OCI-M2 (cell line): ENCODE data around the gene MRPL1.
A peak's percentile ranks its signal among the peaks of the same experiment; 100 is the strongest.

ENCODE experiments used
- DNase-seq: peaks from one replicate; lab custom pipeline; 2025; ENCODE audit not compliant: unreplicated experiment; lab: John Stamatoyannopoulos, UW

The MRPL1 gene

DNA sequence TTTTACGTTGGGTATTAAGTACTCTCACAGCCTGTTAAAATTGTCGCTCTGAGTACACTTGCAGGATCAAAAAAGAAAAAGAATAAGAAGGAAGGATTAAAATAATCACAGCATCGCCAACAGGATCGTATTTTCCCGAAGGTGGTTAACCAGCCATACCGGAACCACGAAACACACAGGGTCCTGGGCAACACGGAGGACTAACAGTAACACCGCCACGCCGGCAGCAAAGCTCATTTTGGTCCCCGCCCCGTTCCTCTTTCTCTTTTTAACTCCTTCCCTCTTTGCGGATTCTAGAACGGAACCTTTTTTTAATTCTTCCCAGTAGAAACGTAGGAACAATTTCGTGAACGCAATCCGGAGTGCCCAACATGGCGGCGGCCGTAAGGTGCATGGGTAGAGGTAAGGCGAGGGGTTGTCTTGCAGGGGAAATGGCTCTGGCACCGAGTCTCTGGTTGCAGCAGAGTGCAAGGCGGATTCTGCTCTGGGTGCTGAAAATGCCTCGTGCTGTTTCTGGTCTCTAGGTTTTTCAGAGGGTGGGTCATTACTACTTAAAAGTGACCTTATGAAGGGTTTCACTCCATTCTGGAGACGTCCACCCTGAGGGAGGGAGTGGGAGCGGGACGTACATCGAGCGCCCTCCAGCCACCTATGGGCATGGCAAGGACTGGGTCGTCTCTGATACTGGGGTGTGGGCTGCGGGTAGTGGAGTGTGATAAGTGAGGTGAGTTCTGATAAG is at the start of gene MRPL1:
MRPL1 (plus strand) TSS at position 353 of the 739 bp plus-strand sequence; CDS start at position 372, 19 bp downstream.
- peak; percentile 81 for DNase-seq

DNA sequence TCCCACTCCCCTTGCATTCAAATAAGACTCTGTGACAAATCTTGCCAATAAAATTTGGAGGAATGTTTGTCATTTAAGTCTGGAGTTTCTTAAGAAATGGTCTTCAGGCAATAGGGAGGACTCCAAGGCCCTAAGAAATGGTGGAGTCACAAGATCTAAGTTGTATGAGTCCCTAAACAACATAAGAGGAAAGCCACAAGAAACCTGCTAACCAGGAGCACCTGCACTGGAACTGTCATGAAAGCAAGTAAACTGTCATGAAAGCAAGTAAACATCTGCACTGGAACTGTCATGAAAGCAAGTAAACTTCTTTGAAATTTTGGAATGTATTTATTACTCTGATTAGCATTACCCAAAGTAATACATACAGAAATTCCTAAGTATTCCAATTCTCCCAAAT is 47.0 kb upstream of the MRPL1 start:
- no peak for DNase-seq

DNA sequence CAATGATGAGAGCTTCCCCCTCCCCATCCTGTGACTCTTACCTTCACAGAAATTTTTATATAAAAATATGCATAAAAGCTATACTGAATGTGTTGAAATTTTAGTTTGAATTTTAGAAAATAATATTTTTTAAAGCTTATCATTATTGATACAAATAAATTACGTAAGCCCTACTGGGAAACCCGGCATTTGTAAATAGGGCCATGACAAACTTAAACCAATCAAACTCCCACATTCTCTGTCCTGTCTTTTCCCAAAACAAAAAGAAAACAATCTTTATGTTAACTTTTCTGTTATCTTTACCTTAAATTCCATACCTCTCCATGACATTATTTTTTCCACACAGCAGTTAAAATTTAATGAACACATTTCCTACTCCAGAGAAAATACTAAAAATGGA is 46.1 kb upstream of the MRPL1 start:
- no peak for DNase-seq

DNA sequence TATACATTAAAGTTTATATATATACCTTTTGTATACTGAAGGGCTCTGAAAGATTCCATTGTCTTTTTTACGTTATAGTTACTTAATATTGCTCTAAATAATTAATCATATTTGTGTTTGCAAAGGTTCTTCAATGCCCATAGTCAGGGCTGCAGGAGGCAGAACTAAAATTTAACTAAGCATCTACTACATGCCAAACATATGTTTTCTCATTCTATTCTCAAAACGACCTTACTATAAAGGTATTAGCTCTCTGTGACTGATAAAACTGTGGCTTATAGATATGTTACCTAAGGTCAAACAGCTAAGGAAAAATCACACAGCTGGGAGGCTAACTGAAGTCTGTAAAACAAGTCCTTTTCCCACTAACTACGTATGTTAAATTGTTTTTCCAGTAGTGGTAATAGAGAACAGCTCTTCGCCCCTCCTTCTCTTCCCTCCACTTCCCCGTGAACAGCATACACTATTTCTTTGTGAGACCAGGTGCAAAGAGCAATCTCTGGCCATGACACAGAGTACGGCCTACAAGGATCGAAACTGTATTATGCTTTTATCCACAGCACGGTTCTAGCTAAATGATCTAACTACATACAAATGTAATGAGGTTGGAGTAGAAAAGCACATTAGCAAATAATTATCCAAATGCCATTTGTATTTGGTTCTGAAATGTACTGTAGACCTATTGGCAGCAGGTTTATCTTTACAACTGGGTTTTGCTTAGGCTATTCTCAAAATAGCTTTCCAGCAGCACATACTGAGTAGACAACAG is 45.1 kb upstream of the MRPL1 start:
- DNase-seq: no peak

DNA sequence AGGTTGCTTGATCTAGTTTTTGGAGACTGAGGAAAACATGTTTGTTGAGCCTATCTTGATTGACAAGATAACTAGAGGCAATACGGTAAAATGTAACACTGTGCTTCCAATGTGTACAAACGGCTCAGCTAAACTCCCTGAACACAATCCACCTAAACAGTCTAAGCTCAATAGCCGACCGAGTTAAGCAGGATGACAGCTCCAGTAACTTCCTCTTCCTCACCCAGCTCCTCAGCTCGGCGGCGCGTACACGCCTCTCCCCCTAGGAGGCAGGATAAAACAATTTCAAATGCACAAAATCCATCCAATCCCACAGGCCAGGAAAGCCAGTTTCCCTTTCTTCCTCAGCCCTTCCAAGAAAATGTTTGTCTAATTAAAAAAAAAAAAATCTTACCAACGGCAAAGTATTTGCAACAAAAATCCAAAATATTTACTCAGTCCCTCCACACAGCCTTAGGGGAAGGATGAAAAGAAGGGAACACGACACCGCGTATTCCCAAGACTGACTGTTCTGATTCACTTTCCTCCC is 44.5 kb upstream of the MRPL1 start:
- DNase-seq: peak; percentile 17

DNA sequence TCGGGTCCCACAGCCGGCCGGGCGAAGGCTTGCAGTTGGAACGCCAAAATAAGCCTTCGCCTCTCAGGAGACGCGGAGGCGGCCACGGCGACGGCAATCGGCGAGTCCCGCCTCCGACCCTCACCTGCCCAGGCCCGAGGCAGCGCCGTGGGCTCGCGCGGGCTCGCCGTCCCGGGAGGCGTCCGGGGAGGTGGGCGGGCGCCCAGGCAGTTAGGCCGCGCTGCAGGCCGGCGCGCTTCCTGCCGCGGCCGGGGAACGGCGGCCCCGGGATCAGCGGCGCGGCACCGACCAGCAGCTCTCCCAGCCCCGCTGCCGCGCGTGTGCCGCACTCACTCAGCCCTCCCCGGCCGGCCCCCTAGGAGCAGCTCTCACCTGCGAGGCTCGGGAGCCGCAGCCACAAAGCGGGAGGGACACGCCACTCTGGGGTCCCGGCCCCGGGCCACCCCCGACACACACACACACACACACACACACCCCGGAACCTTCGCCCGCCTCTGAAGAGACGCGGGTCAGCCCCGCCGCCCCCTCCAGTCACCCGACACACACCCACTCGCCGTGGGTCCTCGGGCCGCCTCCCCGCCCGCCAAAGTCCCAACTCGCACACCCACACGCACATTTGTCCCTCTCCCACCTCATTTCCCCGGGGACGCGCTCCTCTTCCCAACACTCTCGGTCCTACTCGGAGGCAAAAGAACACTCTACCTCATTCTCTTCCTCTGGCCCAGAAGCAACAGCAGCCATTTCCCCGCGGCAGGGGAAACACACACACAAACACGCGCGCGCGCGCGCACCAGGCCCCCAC is 43.8 kb upstream of the MRPL1 start, which contains the start of gene CNOT6L:
CNOT6L (minus strand) TSS at position 767 of the 802 bp plus-strand sequence; CDS start at position 707, 60 bp downstream.
- DNase-seq: no peak

DNA sequence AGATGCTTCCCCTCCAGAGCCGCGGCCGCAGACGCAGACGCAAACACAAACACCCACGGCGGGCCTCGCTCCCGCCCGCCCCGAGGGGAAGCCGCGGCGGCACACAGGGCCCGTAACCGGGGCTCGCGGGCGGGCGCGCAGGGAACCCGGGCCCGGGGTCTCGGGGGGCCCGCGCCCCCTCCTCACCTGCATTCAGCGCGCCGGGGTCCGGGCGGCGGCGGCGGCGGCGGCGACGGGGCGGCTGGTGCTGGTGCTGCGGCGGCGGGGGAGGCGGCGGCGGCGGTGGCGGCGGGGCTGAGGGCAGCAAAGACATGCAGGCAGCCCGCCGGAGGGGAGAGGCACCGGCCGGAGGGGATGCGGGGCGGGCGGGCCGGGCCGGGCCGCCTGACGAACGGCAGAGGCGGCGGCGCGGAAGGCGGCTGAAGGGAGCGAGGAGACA is 43.2 kb upstream of the MRPL1 start:
- no peak for DNase-seq

DNA sequence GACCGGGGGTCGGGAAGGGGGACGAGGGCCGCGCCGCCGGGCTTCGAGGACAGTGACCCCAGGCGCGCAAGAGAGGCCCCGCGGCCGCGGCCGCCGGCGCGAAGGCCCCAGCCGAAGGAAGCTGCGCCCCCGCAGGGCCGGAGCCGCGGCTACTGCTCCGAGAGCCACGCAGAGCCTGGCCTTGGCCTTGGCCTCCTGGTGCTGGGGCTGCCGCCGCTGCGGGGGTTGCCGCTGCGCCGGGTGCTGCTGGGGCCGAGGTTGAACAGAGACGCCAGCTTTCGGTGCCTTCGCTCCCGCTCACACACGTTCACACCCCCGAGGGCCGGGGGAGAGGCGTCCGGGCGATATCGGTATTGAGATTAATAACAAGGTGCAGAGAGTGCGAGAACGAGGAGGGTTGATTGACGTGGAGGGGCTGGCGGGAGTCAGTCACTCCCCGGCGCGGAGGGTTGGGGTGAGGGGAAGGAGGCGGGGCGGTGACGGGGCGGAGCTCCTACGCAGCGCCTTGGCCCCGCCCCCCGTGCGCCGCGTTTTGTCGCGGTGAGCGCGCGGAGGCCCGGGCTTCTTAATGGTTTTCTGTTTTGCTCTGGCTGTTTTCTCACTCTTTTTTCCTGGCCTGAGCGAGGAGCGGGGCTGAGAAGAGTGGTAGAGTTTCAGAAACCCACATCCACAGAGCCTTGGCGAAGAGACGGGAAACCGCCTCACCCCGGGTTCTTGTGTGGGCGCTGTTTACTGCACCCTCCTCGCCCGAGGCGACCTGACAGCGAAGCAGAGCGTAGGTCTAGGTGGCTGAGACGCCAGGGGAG is 42.6 kb upstream of the MRPL1 start:
- peak; percentile 62 for DNase-seq

DNA sequence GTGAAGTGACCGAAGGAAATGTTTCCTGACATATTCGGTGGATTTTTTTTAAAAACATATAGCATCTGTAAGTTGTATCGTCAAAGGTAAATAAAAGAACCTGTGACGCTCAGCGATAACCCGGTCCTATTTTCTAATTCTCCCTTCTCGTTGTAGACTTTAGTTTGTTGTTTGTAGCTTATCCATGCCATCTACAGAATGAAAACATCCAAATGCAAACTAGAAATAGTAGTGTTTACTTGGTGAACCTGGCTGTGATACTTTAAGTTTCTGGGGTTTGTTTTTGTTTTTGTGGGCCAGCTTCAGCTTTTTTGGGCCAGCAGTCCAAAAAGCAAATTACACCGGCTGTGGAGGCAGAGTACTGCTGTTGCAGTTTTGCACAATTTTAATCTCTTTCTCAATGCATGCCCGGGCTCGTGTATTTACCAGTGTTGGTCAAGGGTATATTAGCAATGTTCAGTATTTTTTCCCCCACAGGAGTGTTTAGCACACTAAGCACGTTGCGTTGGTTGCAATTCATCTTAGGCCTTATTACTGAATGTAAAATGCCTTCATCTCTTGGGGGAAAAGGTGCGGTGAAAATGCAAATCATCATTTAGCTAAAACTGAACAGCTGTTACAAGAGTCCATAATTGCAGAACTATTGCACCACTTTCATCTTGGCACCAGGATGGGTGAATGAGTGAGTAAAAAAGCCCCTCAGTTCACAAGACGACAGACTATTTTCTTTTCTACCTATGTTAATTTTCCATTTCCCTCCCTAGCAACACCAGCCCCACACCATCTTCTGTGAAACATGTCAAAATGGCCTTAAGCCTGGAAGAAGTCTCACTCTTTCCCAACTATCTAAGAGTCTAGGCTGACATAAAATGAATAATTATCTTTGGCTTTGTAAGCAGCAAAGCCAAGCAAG is 41.7 kb upstream of the MRPL1 start:
- no peak for DNase-seq

DNA sequence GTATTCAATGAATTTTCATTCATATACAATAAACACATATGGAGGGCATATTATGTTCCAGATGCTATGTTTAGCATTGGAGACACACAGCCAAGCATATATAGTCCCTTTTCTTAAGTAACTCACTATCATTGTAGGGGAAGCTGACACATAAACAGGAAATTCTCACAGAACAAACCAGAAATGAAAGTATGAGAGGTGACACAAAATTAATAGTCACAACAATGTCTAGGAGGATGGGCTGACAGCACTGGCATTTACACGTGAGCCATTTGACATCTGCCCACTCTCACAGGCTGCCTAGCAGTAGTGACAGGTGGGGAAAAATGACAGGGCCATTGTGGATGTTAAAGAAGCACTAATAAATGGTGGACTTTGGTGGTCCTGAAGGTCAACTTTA is 40.9 kb upstream of the MRPL1 start:
- DNase-seq: no peak

DNA sequence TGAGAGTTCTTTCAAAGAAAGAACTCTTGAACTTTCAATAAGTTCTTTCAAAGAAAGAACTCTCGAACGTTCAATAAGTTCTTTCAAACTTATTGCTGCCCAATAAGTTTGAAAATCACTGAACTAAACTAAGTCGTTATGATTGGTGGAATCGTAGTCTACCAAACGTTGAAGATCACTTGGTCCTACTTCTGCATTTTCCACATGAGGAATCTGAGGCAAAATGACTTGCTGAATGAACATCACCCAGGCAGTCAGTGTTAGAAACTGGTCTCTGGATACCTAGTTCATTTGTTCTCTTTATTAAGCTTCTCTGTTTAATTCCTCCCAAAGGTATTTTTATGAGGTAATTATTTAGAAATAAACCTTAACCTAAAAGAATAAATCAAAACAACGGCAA is 36.4 kb upstream of the MRPL1 start:
- no peak for DNase-seq

DNA sequence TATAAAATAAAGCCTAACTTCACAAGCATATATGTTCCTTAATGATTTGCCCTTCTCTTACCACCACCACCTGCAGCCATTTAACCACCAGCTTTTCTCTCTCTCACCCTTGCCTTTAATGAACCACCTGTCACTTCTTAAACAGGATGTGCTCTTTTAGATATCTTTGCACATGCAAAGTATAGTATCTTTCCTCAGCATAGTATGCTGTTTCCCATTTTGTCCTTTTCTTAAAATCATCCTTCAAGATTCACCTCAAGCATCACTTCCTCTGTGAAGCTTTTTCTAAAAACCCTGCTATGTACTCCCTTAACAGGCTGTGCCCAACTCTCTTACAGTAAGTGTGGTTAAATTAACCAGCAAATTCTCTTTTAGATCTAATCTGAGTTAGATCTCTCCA is 35.3 kb upstream of the MRPL1 start:
- DNase-seq: no peak

DNA sequence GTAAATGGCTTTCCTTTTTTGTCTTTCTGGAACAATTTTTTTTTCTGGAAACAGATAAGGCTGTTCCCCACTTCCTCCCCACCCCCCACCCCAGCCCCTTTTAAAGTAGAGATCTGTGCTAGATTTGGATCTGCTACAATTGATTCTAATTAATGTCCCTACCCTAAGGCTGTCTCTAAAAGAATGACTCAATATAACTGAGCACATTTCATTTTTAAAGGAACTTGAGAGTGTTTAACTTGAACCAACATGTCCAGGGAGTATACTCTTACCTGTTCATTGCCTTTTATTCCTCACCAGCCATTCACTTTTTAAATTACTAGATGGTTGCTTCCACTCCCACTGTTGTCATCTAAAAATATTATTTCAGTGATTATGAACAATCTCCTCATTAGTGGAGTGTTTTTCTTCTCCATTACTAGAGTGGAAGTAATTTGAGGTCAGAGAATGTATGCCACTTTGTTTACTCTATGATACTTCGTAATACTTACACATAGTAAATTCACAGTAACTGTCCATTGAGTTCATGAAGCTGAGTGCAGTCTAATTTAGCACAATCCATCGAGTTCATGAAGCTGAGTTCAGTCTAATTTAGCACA is 29.4 kb upstream of the MRPL1 start:
- DNase-seq: no peak

DNA sequence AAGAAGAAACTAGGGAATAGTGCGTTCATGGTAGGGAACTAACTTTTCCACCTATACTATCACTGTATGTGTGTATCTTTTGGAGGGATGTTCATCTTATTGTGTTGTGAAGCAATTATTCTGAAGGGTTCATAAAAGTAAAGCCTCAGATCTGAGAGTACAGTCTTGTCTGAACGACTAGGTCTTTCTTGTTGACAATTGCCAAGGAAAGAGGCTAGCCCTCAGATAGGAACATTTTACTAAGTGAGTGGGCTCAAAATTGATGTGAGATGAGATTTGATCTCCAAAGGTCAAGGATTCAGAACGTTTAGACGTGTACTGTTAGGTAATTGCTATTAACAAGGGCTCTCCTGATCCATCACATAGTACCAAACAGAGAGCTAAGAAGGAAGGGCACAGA is 28.2 kb upstream of the MRPL1 start:
- DNase-seq: no peak

DNA sequence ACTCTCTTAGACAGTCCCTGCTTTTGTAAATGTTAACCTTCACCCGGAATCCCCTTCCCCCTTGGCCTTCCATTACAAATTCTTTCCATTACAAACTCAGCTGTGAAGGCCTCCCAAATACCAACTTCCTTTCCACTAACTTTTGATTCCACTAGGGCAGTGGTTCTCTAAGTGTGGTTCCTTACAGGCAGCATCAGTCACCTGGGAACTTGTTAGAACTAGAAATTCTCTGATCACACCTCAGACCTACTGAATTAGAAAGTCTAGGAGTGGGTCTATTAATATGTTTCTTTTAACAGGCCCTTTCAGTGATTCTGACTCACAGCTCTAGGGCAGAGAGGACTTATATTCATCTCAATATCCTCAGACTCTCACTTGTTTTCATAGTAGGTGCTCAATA is 19.0 kb upstream of the MRPL1 start:
- no peak for DNase-seq

DNA sequence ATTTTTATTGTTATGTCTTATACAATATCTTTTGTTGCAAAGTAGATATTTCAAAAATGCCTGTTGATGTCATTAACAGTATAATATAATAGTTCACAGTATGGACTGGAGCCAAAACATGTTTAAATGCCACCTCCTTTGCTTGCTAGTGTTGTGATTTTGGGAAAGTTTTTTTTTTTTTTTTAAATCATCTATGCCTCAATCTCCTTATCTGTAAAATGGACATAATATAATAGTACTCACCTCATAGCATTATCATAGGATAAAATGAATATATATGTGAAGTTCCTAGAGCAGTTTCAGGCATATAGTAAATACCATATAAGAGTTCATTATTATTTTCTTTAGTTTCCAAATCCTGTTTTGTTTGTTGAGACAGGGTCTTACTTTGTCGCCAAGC is 18.3 kb upstream of the MRPL1 start:
- no peak for DNase-seq

DNA sequence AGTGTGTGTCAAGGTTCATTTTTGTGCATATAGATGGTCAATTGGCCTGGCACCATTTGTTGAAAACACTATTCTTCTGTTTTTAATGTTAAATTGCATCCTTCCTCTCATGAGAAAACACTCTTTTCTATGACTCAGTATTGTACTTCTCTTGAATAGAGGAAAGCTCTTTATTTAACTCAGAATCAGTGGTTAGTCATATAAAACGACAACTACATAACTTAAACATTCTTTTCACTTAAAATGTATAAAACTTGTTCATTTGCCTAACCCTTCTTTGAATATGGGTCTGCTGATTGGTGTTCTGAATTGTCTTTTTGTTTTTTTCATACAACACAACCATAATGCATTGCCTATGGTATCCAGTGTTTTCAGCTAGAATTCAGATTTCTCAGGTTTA is 17.2 kb upstream of the MRPL1 start:
- no peak for DNase-seq

DNA sequence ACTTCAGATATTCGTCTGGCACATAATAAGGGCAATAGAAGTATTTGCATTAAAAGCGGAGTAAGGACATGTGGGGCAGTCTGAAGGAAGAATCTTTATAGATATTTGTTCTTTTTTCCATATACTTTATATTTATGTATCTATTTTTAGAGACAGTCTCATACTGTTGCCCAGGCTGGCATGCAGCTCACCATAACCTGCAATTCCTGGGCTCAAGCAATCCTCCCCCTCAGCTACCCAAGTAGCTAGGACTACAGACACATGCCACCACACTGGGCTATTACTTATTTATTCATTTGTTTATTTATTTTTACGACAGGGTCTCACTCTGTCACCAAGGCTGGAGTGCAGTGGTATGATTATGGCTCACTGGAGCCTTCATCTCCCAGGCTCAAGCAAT is 16.7 kb upstream of the MRPL1 start:
- no peak for DNase-seq

DNA sequence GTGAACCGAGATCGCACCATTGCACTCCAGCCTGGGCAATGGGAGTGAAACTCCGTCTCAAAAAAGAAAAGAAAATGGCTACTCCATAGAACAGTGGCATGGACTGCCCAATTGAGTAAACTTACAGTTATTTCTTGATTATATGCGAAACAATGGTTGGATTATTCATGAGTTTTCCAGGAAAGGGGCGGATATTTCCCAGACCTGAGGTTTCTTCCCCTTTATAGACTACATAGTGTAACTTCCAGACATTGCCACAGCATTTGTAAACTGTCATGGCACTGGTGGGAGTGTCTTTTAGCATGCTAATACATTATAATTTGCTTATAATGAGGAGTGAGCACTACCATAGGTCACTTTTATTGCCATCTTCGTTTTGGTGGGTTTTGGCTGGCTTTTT is 14.1 kb upstream of the MRPL1 start:
- DNase-seq: no peak
